Fibroblast of villous mesenchyme (primary cell): ENCODE results near the gene PRR35. TPM values are rescaled to one million over a fixed set of nuclear protein-coding genes. Genes with fewer than 3 reads are reported as not detected.
A peak's percentile ranks its signal among the peaks of the same experiment; 100 is the strongest.

Experiments
- DNase-seq: peaks from one replicate; pipeline ENCODE4 v3.0.0-alpha.2; 2010; ENCODE audit warnings: low read depth
- H3K4me3 ChIP-seq: 2 replicates; pipeline ENCODE4 v1.5.1; 2011; ENCODE audit warnings: low read depth, mild to moderate bottlenecking, low read length
- CTCF ChIP-seq: IDR thresholded peaks from 2 replicates; pipeline ENCODE4 v1.5.1; 2012; ENCODE audit warnings: low read depth, mild to moderate bottlenecking, low read length; ENCODE audit not compliant: insufficient read depth
- total RNA-seq: library from RNA; depleted of rRNA; stranded (reverse); fragments of >200 nt; gene quantifications from 2 replicates; pipeline ENCODE4 v1.2.3, GENCODE V29; 2012

Gene PRR35
- total RNA-seq, 1 donor = not detected

GRCh38 chr16:534135-534534 lies 26.1 kb upstream of the PRR35 start:
- no peak for TF ChIP-seq CTCF
- DNase-seq = no peak

GRCh38 chr16:534856-535445 lies 25.2 kb upstream of the PRR35 start:
- no peak overlapping the region for H3K4me3 ChIP-seq
- TF ChIP-seq CTCF = no peak
- DNase-seq = no peak

More at GRCh38 chr16:534135-534534, 26.1 kb upstream of the PRR35 start:
- no peak overlapping the region for H3K4me3 ChIP-seq

- peak; percentile 74 for DNase-seq
- no peak for TF ChIP-seq CTCF
- no peak overlapping the region for H3K4me3 ChIP-seq
Measured at GRCh38 chr16:535446-536405, 24.5 kb upstream of the PRR35 start.

- no peak for TF ChIP-seq CTCF
- DNase-seq = no peak
- H3K4me3 ChIP-seq = no peak overlapping the region
Measured at GRCh38 chr16:536746-537145, 23.4 kb upstream of the PRR35 start.

- no peak for DNase-seq
- no peak overlapping the region for H3K4me3 ChIP-seq
- no peak for TF ChIP-seq CTCF
Measured at GRCh38 chr16:537415-538335, 22.5 kb upstream of the PRR35 start.

- TF ChIP-seq CTCF = no peak
- no peak overlapping the region for H3K4me3 ChIP-seq
- DNase-seq = no peak
Measured at GRCh38 chr16:539901-540530, 20.2 kb upstream of the PRR35 start.
